HG03280 (cell line): ENCODE data around the gene BPTF.
"Not testable (repeated sequence)": the region's sequence is repeated elsewhere in the genome, so short reads cannot be mapped to it uniquely, and the experiment has no call there.

Source experiments
- ATAC-seq: cut with Tn5 transposase; IDR thresholded peaks from one replicate; pipeline ENCODE4 v1.9.1; 2021; ENCODE audit warnings: mild to moderate bottlenecking, moderate library complexity; ENCODE audit not compliant: unreplicated experiment

Gene BPTF

DNA sequence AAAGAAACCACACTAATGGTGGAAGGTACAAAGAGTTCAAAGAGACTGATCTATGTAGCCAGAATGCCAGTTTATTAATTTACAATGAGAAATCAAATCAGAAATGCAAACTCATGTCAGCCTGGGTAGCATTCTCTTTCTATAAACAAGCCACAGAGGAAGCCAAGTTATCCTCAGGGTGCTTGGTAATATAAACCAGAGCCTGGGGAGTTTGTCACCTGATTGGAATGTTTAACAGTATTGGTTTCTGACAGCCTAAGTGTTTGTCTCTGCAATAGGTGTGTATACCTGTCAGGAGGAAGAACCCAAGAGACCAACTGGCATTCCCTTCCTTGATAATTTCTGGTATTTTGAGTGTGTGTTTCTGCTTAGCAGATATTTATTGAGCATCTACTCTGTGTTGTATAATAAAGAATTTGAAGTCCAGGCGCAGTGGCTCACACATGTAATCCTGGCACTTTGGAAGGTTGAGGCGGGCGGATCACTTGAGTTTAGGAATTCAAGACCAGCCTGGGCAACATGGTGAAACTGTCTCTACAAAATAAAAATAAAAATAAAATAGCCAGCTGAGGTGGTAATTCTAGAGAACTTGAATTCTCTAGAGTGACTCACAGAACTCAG lies 174.1 kb downstream of the BPTF start:
- ATAC-seq: no peak

DNA sequence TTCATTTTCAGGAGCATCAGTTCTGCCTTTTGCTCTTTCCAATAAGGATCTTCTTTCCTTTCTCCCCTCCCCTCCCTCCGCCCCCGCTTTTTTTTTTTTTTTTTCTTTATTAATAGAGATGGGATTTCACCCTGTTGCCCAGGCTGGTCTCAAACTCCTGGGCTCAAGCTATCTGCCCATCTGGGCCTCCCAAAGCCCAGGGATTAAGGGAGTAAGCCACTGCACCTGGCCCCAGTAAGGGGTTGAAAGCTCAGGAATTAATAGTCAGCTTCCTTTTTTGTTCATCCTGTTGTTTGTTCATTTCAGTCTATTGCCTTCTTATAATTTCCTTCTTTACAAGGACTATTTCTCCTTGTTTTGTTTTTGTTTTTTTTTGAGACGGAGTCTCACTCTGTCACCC lies 178.9 kb downstream of the BPTF start:
- no peak for ATAC-seq

DNA sequence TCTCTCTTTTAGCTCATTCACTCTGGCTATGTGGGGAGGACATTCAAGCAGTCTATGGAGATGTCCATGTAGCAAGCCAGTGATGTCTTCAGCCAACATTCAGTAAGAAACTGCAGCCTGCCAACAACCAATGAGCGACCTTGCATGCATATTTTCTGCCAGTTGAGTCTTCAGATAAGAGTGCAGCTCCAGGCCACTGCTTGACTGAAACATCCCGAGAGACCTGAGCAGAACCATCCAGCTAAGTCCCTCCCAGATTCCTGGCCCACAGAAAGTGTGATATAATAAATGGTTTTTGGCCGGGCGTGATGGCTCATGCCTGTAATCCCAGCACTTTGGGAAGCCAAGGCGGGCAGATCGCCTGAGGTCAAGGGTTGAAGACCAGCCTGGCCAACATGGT lies 181.5 kb downstream of the BPTF start:
- no peak for ATAC-seq

DNA sequence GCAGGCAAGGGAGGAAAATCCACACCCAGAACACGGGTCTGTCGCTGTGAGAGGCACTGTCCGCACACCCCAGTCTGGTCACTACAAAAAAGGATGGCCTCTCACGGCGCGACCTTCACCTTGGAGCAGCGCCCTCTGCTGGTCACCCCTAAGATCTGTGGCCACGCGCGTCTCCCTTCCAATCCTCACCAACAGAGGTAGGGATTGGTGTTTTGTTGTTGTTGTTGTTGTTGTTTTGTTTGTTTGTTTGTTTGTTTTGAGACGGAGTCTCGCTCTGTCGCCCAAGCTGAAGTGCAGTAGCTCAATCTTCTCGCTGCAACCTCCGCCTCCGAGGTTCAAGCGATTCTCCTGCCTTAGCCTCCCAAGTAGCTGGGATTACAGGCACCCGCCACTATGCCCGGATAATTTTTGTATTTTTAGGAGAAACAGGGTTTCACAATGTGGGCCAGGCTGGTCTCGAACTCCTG lies 185.9 kb downstream of the BPTF start:
- ATAC-seq: peak; percentile 68

DNA sequence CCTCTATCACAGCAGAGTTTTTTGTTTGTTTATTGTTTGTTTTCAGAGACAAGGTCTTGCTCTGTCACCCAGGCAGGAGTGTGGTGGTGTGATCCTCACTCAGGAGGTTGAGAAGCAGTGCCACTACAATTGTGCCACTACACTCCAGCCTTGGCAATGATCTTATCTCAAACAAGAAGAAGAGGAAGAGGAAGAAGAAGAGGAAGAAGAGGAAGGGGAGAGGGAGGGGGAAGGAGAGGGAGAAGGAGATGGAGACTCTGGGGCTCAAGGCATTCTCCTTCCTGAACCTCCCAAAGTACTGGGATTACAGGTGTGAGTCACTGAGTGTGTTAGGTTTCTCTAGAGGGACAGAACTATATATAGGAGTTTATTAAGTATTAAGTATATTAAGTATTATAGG lies 188.1 kb downstream of the BPTF start:
- no peak for ATAC-seq

DNA sequence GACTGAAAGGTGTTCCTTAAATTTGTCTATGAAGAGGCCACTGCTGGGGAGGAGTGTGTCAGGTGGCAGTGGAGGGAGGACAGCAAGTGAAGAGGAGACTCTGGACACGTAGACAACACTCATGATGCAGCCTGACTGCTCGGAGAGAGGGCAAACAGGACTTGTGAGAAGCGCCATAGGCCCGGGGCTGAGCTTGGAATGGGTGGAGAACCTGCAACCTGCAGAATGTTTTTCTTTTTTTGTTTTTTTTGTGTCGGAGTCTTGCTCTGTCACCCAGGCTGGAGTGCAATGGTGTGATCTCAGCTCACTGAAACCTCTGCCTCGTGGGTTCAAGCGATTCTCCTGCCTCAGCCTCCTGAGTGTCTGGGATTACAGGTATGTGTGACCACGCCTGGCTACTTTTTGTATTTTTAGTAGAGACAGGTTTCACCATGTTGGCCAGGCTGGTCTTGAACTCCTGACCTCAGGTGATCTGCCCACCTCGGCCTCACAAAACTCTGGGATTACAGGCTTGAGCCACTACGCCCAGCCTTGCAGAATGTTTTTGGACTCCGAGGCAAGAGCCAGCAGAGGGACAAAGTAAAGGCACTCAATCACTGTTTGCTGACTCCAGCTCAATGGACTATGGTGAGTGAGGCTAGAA lies 189.9 kb downstream of the BPTF start:
- no peak for ATAC-seq

DNA sequence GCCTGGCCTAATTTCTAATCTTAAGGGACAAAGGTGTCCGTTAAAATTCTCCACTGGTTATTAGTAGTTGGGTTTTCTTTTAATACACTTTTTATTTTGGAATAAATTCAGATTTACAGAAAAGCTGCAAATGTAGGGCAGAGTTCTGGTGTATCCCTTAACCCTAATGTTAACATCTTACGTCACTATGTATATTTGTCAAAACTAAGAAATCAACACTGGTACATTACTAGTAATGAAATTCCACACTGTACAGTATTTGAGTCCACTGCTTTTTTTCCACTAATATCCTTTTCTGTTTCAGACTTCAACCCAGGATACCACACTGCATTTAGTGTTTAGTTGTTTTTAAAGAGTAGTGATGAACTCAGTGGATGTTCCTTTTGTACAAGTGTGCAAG lies 191.5 kb downstream of the BPTF start:
- ATAC-seq: no peak

DNA sequence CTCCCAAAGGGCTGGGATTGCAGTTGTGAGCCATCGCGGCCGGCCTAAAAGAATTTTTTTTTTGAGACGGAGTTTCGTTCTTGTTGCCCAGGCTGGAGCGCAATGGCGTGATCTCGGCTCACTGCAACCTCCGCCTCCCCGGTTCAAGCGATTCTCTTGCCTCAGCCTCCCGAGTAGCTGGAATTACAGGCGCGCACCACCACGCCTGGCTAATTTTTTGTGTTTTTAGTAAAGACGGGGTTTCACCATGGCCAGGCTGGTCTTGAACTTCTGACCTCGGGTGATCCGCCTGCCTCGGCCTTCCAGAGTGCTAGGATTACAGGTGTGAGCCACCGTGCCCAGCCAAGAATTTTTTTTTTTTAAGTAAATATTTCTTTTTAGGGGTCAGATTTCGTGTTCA lies 193.2 kb downstream of the BPTF start:
- ATAC-seq: not testable (repeated sequence)

DNA sequence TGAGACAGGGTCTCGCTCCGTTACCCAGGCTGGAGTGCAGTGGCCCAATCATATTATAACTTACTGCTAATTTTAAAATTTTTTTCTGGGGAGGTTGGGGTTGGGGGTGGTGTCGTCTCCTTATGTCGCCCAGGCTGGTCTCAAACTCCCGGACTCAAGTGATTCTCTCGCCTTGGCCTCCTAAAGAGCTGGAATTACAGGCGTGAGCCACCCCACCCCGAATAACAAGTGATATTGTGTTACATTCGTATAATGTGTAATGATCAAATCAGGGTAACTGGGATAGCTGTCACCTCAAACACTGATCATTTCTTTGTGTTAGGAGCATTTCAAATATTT lies 194.0 kb downstream of the BPTF start:
- ATAC-seq: no peak

DNA sequence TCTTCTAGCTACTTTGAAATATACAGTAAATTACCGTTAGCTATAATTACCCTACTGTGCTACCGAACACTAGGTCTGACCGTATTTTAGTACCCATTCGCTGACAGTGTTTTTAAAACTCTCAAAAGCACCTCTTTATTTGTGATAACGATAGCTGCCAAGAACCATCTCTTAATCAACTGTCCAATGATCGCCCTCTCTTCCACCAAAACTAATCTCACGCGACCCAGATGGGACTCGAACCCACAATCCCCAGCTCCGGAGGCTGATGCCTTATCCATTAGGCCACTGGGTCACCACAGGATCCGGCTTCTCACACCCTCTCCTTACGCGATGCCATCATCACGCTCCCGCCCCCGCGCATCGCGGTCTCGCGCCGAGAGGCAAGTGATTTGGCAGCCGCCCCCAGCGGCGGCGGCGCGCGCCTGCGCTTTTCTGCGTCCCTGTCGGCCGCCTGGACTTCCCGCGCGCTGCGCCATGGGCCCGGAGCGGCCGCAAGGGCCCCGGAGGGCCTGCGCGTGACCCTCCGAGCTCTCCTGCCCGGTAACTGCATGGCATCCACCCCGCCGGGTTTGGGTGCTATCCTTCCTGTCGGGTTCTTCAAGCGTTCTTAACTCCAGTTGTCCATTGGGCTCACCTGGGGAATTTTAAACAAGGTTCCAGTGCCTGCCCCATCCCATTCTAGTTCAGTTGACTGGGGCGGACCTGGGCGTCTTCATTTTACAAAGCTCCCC lies 194.5 kb downstream of the BPTF start:
- peak; percentile 92 for ATAC-seq

DNA sequence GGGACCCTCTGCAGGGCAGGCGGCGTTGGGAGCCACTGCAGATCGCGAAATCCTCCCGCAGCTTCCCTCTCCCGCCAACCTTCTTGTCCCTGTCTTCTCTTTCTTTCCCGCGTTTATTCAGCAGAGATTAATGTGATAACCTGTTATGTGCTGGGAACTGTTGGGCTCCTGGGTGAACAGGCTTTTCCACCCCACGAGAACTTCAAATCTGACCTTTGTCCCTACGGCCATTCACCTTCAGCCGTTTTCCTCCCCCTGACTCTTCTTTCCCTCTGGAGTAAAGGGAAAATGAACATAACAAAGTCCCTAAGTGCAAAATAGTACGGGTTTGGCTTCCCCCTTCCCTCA lies 195.1 kb downstream of the BPTF start:
- no peak for ATAC-seq

DNA sequence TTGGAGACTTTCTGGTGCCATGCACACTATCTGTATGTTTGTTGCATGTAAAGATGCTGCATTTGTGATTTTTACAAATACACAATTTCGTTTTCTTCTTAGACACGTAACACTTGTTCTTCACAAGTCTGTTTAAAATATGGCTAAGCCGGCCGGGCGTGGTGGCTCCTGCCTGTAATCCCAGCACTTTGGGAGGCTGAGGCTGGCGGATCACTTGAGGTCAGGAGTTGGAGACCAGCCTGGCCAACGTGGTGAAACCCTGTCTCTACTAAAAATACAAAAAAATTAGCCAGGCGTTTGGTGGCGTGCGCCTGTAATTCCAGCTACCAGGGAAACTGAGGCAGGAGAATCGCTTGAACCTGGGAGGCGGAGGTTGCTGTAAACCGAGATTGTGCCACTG lies 195.5 kb downstream of the BPTF start:
- ATAC-seq: not testable (repeated sequence)

DNA sequence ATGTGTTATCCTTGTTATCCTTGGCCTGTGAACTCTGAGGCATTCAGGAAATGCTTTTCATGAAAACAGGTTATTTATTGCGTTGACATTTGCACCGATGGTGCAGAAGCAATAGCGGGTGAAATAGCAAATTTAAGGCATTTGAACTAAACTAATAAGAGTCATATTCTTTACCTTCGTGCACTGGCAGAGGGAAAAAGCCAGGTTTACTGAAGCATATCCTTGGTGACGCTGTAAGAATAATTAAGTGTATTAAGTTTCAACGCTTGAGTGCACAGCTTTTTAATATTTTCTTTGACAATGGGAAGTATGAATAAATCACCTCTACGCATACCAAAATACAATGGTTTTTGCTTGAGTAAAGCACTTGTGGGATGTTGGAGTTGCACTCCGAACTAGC lies 196.7 kb downstream of the BPTF start:
- no peak for ATAC-seq

DNA sequence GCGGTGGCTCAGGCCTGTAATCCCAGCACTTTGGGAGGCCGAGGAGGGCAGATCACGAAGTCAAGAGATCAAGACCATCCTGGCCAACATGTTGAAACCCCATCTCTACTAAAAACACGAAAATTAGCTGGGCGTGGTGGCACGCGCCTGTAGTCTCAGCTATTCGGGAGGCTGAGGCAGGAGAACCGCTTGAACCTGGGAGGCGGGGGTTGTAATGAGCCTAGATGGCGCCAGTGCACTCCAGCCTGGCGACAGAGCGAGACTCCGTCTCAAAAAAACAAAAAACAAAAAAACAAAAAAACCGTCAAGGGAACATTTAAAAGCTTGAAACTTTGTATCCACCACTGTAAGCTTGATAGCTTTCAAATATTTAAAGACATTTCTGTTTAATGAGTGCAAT lies 197.2 kb downstream of the BPTF start:
- not testable (repeated sequence) for ATAC-seq

DNA sequence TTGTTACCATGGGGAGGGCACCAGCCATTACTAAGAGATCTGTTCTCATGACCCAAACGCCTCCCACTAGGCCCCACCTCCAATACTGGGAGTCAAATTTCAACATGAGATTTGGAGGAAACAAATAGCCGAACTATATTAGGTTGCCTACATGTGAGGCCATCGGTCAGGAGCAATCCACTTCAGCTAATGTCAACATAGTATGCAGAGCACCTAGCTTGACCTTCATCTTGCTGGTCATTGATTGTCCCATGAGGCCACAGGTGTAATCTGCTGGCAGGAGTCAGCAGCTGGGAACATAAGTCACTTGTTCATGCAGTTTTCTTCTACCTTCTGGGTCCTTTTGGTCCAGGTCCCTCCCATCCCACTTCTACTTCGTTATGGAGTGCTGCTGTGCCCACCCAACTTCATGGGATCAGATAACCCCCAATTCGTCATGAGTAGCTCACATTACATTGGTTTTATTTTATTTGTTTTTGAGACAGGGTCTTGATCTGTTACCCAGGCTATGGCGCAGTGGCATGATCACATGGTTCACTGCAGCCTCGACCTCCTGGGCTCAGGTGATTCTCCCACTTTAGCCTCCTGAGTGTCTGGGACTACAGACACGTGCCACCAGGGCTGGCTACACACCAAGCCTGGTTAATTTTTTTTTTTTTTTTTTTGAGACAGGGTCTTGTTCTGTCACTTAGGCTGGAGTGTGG lies 204.4 kb downstream of the BPTF start:
- ATAC-seq: no peak
